HCT116 (cell line): ENCODE results near the gene COL23A1. TPM values are rescaled to one million over a fixed set of nuclear protein-coding genes. Genes with fewer than 3 reads are reported as not detected.

ENCODE experiments used
- ATAC-seq: fragments of 200-7000 bp; cut with Tn5 transposase; 2 replicates; pipeline ENCODE4 v1.9.1; 2020; ENCODE audit warnings: mild to moderate bottlenecking, moderate library complexity
- BruUV-seq: library from RNA; stranded (reverse); fragments of 400-500 nt; replicated peaks from 2 replicates; lab custom pipeline; 2021; lab: Mats Ljungman, UMichigan
- CTCF ChIA-PET: fragments of 300-600 bp; sonication (Branson Sonifier 250); formaldehyde crosslinking; loops from one replicate; lab custom pipeline; 2021; ENCODE audit warnings: antibody characterized with exemption; lab: Charles Lee
- POLR2A ChIA-PET: fragments of 300-600, 350-600 bp; sonication (Branson Sonifier 250); formaldehyde crosslinking; loops from one replicate; lab custom pipeline; 2021; ENCODE audit warnings: antibody characterized with exemption; lab: Charles Lee
- RAD21 ChIA-PET, 2 experiments: fragments of 300-600 bp; sonication (Branson Sonifier 250); formaldehyde crosslinking; loops; one replicate each; lab custom pipeline; 2023; ENCODE audit warnings: low total read pairs in 2 of 2; ENCODE audit not compliant: uncharacterized antibody in 2 of 2, unreplicated experiment in 2 of 2, low non-redundant PET in 1 of 2; lab: Charles Lee
- DNase-seq: peaks from one replicate; pipeline ENCODE4 v3.0.0-alpha.2; 2010; ENCODE audit warnings: low read depth, low spot score
- H2AFZ ChIP-seq: fragments of 200-600 bp; shearing (Covaris generic), sonication (generic); 2 replicates; pipeline ENCODE4 v1.6.1; 2017; ENCODE audit warnings: low read depth, mixed run types, mixed read lengths, antibody characterized with exemption, low read length; ENCODE audit not compliant: poor library complexity, severe bottlenecking
- H3K27ac ChIP-seq: 2 replicates; pipeline ENCODE4 v1.5.1; 2012; ENCODE audit warnings: low read depth, low read length
- H3K27me3 ChIP-seq: fragments of 200-600 bp; sonication (generic); 2 replicates; pipeline ENCODE4 v1.6.1; 2016; ENCODE audit warnings: mixed run types, low read length, mixed read lengths; ENCODE audit not compliant: insufficient read depth
- H3K36me3 ChIP-seq, 2 experiments: fragments of 200-500 bp in 1 of 2; fragments of 200-600 bp in 1 of 2; sonication (Bioruptor generic) in 1 of 2; sonication (generic) in 1 of 2; 2 replicates each; pipeline versions ENCODE4 v1.5.1 to v1.6.1; 2014 to 2016; ENCODE audit warnings: low read length in 2 of 2, inconsistent platforms in 1 of 2, mixed read lengths in 1 of 2, mixed run types in 1 of 2; ENCODE audit not compliant: insufficient read depth in 2 of 2, control insufficient read depth in 1 of 2
- H3K4me1 ChIP-seq, 2 experiments: fragments of 200-600 bp in 1 of 2; sonication (generic) in 1 of 2; 2 replicates each; pipeline versions ENCODE4 v1.5.1 to v1.6.1; 2012 to 2017; ENCODE audit warnings: low read length in 2 of 2, inconsistent platforms in 1 of 2, mild to moderate bottlenecking in 1 of 2, mixed read lengths in 1 of 2, mixed run types in 1 of 2, moderate library complexity in 1 of 2; ENCODE audit not compliant: insufficient read depth in 2 of 2, control insufficient read depth in 1 of 2
- H3K4me2 ChIP-seq: fragments of 200-600 bp; sonication (generic); 2 replicates; pipeline ENCODE4 v1.6.1; 2017; ENCODE audit warnings: mixed run types, low read length, mixed read lengths
- H3K4me3 ChIP-seq, 2 experiments: fragments of 200-600 bp in 1 of 2; sonication (generic) in 1 of 2; replicated peaks in 1 of 2; 2 replicates each; pipeline ENCODE4 v1.5.1; 2011 to 2016; ENCODE audit warnings: low read length in 2 of 2, control low read depth in 1 of 2, low read depth in 1 of 2, mild to moderate bottlenecking in 1 of 2, mixed read lengths in 1 of 2, mixed run types in 1 of 2
- H3K79me2 ChIP-seq: fragments of 200-600 bp; sonication (generic); 2 replicates; pipeline ENCODE4 v1.6.1; 2017; ENCODE audit warnings: mild to moderate bottlenecking, mixed run types, low read length, moderate library complexity, mixed read lengths; ENCODE audit not compliant: insufficient read depth
- H3K9ac ChIP-seq: fragments of 200-600 bp; sonication (generic); 2 replicates; pipeline ENCODE4 v1.6.1; 2016; ENCODE audit warnings: low read length, mixed read lengths
- H3K9me2 ChIP-seq: fragments of 200-600 bp; sonication (generic), shearing (Covaris generic); 2 replicates; pipeline ENCODE4 v1.6.1; 2017; ENCODE audit warnings: mixed run types, mild to moderate bottlenecking, moderate library complexity; ENCODE audit not compliant: insufficient read depth
- H3K9me3 ChIP-seq, 2 experiments: fragments of 200-500 bp in 1 of 2; fragments of 200-600 bp in 1 of 2; sonication (Bioruptor generic) in 1 of 2; sonication (generic) in 1 of 2; 2 replicates each; pipeline ENCODE4 v1.6.1; 2014 to 2017; ENCODE audit warnings: low read length in 2 of 2, mixed read lengths in 2 of 2, inconsistent platforms in 1 of 2, low read depth in 1 of 2, mild to moderate bottlenecking in 1 of 2, mixed run types in 1 of 2, moderate library complexity in 1 of 2; ENCODE audit not compliant: control insufficient read depth in 1 of 2, insufficient read depth in 1 of 2
- H4K20me1 ChIP-seq: fragments of 200-600 bp; sonication (generic), shearing (Covaris generic); 2 replicates; pipeline ENCODE4 v1.6.1; 2017; ENCODE audit warnings: mixed run types, mild to moderate bottlenecking, moderate library complexity; ENCODE audit not compliant: insufficient read depth
- CEBPB ChIP-seq: IDR thresholded peaks from 2 replicates; pipeline ENCODE4 v1.6.1; 2012; ENCODE audit warnings: low read depth
- EGR1 ChIP-seq: IDR thresholded peaks from 2 replicates; pipeline ENCODE4 v1.6.1; 2012; ENCODE audit warnings: low read depth
- ELF1 ChIP-seq: IDR thresholded peaks from 2 replicates; pipeline ENCODE4 v1.6.1; 2012; ENCODE audit warnings: low read depth, borderline replicate concordance
- EZH2phosphoT487 ChIP-seq: fragments of 200-600 bp; IDR thresholded peaks from 2 replicates; pipeline ENCODE4 v1.6.1; 2018; ENCODE audit warnings: antibody characterized with exemption, borderline replicate concordance
- FOSL1 ChIP-seq: IDR thresholded peaks from 2 replicates; pipeline ENCODE4 v1.6.1; 2012; ENCODE audit warnings: low read depth
- JUND ChIP-seq: IDR thresholded peaks from 2 replicates; pipeline ENCODE4 v1.6.1; 2012
- POLR2A ChIP-seq: IDR thresholded peaks from 2 replicates; pipeline ENCODE4 v1.7.0; 2011; ENCODE audit warnings: borderline replicate concordance; ENCODE audit not compliant: insufficient read depth, insufficient read length; ENCODE audit errors: extremely low read depth
- POLR2AphosphoS5 ChIP-seq: IDR thresholded peaks from 2 replicates; pipeline ENCODE4 v1.6.1; 2011; ENCODE audit warnings: mild to moderate bottlenecking, low read depth, low read length, moderate library complexity
- SIN3A ChIP-seq: IDR thresholded peaks from 2 replicates; pipeline ENCODE4 v1.6.1; 2012; ENCODE audit warnings: low read depth
- SP1 ChIP-seq: IDR thresholded peaks from 2 replicates; pipeline ENCODE4 v1.6.1; 2012; ENCODE audit warnings: low read depth
- TCF7L2 ChIP-seq: IDR thresholded peaks from 2 replicates; pipeline ENCODE4 v1.7.0; 2011; ENCODE audit warnings: borderline replicate concordance, inconsistent platforms; ENCODE audit not compliant: insufficient read depth, insufficient read length; ENCODE audit errors: extremely low read depth
- ZNF274 ChIP-seq: fragments of 200-500 bp; sonication (Bioruptor generic); IDR thresholded peaks from 2 replicates; pipeline ENCODE4 v1.6.1; 2014; ENCODE audit warnings: mild to moderate bottlenecking, low read depth, low read length, inconsistent platforms
- intact Hi-C: fragments of 100-400 bp; cut with micrococcal nuclease; formaldehyde crosslinking; loops from 2 replicates; pipeline ENCODE4 v1.10.0; 2022
- total RNA-seq: library from RNA; stranded (reverse); gene quantifications from one replicate; pipeline ENCODE4 v1.2.1, GENCODE V29; 2021; ENCODE audit not compliant: unreplicated experiment
- TF ChIP-seq, protein P1 (sequence below): IDR thresholded peaks from 2 replicates; pipeline ENCODE4 v1.6.1; 2012; ENCODE audit warnings: low read depth
- TF ChIP-seq, protein P2 (sequence below): IDR thresholded peaks from 2 replicates; pipeline ENCODE4 v1.6.1; 2012

COL23A1 gene
- total RNA-seq, 1 experiment from 2014 or later = not detected

DNA sequence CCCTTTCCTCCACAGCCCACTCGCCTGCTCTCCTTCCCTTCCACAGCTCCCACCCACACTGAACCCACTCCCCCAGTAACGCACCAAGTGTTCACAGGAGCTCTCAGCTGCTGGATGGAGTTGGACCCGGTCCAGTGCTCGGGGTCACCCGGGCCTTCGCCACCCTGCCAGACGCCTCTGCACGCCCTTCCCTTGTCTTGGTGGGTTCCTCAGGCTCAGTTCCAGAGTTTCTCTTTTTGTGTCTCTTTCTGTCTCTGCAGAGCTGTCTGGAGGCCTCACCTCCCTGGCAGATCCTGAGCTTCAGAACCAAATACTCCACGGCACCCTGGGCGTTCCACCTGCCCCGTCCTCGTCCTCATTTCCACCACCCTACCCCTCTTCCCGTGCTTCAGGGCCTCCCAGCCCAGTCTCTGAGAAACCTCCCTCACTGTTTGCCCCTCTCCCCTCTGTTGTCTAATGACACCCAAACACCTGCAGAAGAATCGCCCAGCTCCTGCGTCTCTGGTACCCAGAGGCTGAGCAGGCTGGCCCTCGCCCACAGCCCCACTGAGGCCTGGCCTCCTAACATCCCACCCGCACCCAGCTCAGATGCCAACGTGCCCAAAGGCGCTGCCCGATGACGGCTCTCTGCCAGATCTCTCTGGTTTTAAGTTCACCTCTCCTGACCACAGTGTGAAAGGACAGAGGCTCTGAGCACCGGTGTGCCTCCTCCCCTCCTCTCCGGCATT lies 74.3 kb downstream of the COL23A1 start:
- no peak for DNase-seq
- H3K4me2 ChIP-seq = no peak overlapping the region
- no peaks in the 10 kb centered on the region for H3K4me1 ChIP-seq
- no peaks in the 10 kb centered on the region for H3K9me3 ChIP-seq
- no peaks in the 10 kb centered on the region for H3K9me2 ChIP-seq
- POLR2A ChIA-PET = no interaction called here
- H3K36me3 ChIP-seq = no peaks in the 10 kb centered on the region
- ATAC-seq = no peak
- H3K27me3 ChIP-seq = peaks cover 32% of the 10 kb centered on the region
- H4K20me1 ChIP-seq = no peaks in the 10 kb centered on the region
- no peak overlapping the region for H2AFZ ChIP-seq
- CTCF ChIA-PET = no interaction called here
- intact Hi-C loops = no loop called here
- no peaks in the 10 kb centered on the region for H3K79me2 ChIP-seq
- RAD21 ChIA-PET = no interaction called here
- no TSS peak for BruUV-seq
- no peak overlapping the region for H3K27ac ChIP-seq
- no peak for TF ChIP-seq ZNF274
- TF ChIP-seq POLR2A = no peak
- no peak for TF ChIP-seq POLR2AphosphoS5
- no peak for TF ChIP-seq EGR1
- TF ChIP-seq SP1 = no peak
- no peak for TF ChIP-seq SIN3A
- TF ChIP-seq EZH2phosphoT487 = no peak
- TF ChIP-seq JUND = no peak
- no peak for TF ChIP-seq CEBPB
- TF ChIP-seq ELF1 = no peak
- TF ChIP-seq FOSL1 = no peak
- TF ChIP-seq, protein P1, sequence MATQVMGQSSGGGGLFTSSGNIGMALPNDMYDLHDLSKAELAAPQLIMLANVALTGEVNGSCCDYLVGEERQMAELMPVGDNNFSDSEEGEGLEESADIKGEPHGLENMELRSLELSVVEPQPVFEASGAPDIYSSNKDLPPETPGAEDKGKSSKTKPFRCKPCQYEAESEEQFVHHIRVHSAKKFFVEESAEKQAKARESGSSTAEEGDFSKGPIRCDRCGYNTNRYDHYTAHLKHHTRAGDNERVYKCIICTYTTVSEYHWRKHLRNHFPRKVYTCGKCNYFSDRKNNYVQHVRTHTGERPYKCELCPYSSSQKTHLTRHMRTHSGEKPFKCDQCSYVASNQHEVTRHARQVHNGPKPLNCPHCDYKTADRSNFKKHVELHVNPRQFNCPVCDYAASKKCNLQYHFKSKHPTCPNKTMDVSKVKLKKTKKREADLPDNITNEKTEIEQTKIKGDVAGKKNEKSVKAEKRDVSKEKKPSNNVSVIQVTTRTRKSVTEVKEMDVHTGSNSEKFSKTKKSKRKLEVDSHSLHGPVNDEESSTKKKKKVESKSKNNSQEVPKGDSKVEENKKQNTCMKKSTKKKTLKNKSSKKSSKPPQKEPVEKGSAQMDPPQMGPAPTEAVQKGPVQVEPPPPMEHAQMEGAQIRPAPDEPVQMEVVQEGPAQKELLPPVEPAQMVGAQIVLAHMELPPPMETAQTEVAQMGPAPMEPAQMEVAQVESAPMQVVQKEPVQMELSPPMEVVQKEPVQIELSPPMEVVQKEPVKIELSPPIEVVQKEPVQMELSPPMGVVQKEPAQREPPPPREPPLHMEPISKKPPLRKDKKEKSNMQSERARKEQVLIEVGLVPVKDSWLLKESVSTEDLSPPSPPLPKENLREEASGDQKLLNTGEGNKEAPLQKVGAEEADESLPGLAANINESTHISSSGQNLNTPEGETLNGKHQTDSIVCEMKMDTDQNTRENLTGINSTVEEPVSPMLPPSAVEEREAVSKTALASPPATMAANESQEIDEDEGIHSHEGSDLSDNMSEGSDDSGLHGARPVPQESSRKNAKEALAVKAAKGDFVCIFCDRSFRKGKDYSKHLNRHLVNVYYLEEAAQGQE = no peak
- TF ChIP-seq TCF7L2 = no peak
- TF ChIP-seq, protein P2, sequence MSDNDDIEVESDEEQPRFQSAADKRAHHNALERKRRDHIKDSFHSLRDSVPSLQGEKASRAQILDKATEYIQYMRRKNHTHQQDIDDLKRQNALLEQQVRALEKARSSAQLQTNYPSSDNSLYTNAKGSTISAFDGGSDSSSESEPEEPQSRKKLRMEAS = no peak
- no peak overlapping the region for H3K4me3 ChIP-seq
- H3K9ac ChIP-seq = no peak overlapping the region
